ENCODE data around the gene CCDC85C. TPM values are rescaled to one million over a fixed set of nuclear protein-coding genes. Genes with fewer than 3 reads are reported as not detected.

The CCDC85C gene
- total RNA-seq, 2 experiments from 2014 or later = 6.4 to 15.0 TPM

- Histone ChIP-seq H3K36me3 (ENCODE audit: insufficient read depth, low read length) (no peaks in the 10 kb centered on the region), H4K20me1 (ENCODE audit: insufficient read depth, low read length) (no peaks in the 10 kb centered on the region; the same call in 1 of the 2 replicates), H3K9me2 (ENCODE audit: insufficient read depth, low read length) (no peaks in the 10 kb centered on the region), H3K4me2 (ENCODE audit: low read length) (no peak overlapping the region), H2AFZ (ENCODE audit: low read length) (no peak overlapping the region), H3K79me2 (ENCODE audit: insufficient read depth, low read depth, low read length) (no peaks in the 10 kb centered on the region), H3K4me1 (ENCODE audit: insufficient read depth, low read length, poor library complexity, severe bottlenecking) (peaks cover 26% of the 10 kb centered on the region), H3K27ac (ENCODE audit: low read depth, low read length, poor library complexity, severe bottlenecking) (no peak overlapping the region), H3K9me3 (ENCODE audit: low read length) (no peaks in the 10 kb centered on the region), H3K4me3 (ENCODE audit: low read depth, low read length, poor library complexity, severe bottlenecking) (no peak overlapping the region)
- TF ChIP-seq CTCF (conservative IDR thresholded peaks at IDR 0.05; ENCODE audit: low read length) (no peak), EZH2phosphoT487 (IDR thresholded peaks at IDR 0.05; ENCODE audit: borderline replicate concordance, low read depth, low read length) (no peak)
- no peak for DNase-seq (ENCODE audit: low spot score)
- no TSS peak for BruUV-seq (replicated peaks)
- POLR2A ChIA-PET = interaction anchor here (0.6 kb wide), 1 partner anchor 89 kb away, joined by 4 read pairs; no protein-coding TSS in a partner anchor
- intact Hi-C loops (cut with micrococcal nuclease; ENCODE audit: unreplicated experiment) = no loop called here
- CTCF ChIA-PET (ENCODE audit: unreplicated experiment) = interaction anchor here (0.6 to 1.1 kb wide), 3 partner anchors 56 to 217 kb away, joined by 3 to 5 read pairs (median 3); partner anchors contain the start of gene EML1
These were observed 27.7 kb downstream of the CCDC85C start for GRCh38 chr14:99576304-99576703.

- H3K79me2 ChIP-seq (ENCODE audit: insufficient read depth, low read depth, low read length) = no peaks in the 10 kb centered on the region
- POLR2A ChIA-PET = interaction anchor here (0.6 kb wide), 1 partner anchor 90 kb away, joined by 4 read pairs; no protein-coding TSS in a partner anchor
- CTCF ChIA-PET (ENCODE audit: unreplicated experiment) = interaction anchor here (0.6 to 1.1 kb wide), 3 partner anchors 57 to 218 kb away, joined by 3 to 5 read pairs (median 3); partner anchors contain the start of gene EML1
These were observed 28.7 kb downstream of the CCDC85C start for GRCh38 chr14:99575043-99576023.

More at GRCh38 chr14:99575043-99576023, 28.7 kb downstream of the CCDC85C start:
- no peak overlapping the region for H3K4me3 ChIP-seq (ENCODE audit: low read depth, low read length, poor library complexity, severe bottlenecking)
- H3K27ac ChIP-seq (ENCODE audit: low read depth, low read length, poor library complexity, severe bottlenecking) = no peak overlapping the region
- H3K36me3 ChIP-seq (ENCODE audit: insufficient read depth, low read length) = no peaks in the 10 kb centered on the region
- no peak overlapping the region for H3K4me2 ChIP-seq (ENCODE audit: low read length)
- H3K9me2 ChIP-seq (ENCODE audit: insufficient read depth, low read length) = no peaks in the 10 kb centered on the region
- DNase-seq (ENCODE audit: low spot score) = peak; percentile 48
- intact Hi-C loops (cut with micrococcal nuclease; ENCODE audit: unreplicated experiment) = loop anchor here (2.0 kb wide), 1 partner anchor 53 kb away; no protein-coding TSS in a partner anchor
- no peak overlapping the region for H2AFZ ChIP-seq (ENCODE audit: low read length)
- H3K4me1 ChIP-seq (ENCODE audit: insufficient read depth, low read length, poor library complexity, severe bottlenecking) = peaks cover 26% of the 10 kb centered on the region
- H4K20me1 ChIP-seq (ENCODE audit: insufficient read depth, low read length) = no peaks in the 10 kb centered on the region; the same call in 1 of the 2 replicates
- BruUV-seq (replicated peaks) = no TSS peak
- TF ChIP-seq CTCF (conservative IDR thresholded peaks at IDR 0.05; ENCODE audit: low read length) (peak; percentile 70), EZH2phosphoT487 (IDR thresholded peaks at IDR 0.05; ENCODE audit: borderline replicate concordance, low read depth, low read length) (no peak)
- no peaks in the 10 kb centered on the region for H3K9me3 ChIP-seq (ENCODE audit: low read length)

Measured in OCI-LY7 (cell line).